HG03064 (cell line): ENCODE measurements around the gene FSTL4.

Source experiments
- ATAC-seq: cut with Tn5 transposase; IDR thresholded peaks from one replicate; pipeline ENCODE4 v1.9.1; 2021; ENCODE audit warnings: low read depth; ENCODE audit not compliant: unreplicated experiment

FSTL4 gene

GRCh38 chr5:133611357-133612248 is 738 bp downstream of the FSTL4 start:
- ATAC-seq = no peak

GRCh38 chr5:133610489-133611356 is 1.6 kb downstream of the FSTL4 start:
- ATAC-seq = no peak

- ATAC-seq = no peak
Observed at GRCh38 chr5:133607451-133607850, 4.9 kb downstream of the FSTL4 start.

GRCh38 chr5:133606835-133607234 is 5.5 kb downstream of the FSTL4 start:
- no peak for ATAC-seq

- no peak for ATAC-seq
Observed at GRCh38 chr5:133605323-133605722, 7.0 kb downstream of the FSTL4 start.

- ATAC-seq = no peak
Observed at GRCh38 chr5:133603711-133604110, 8.6 kb downstream of the FSTL4 start.

GRCh38 chr5:133602835-133603380 is 9.4 kb downstream of the FSTL4 start:
- no peak for ATAC-seq

- no peak for ATAC-seq
Observed at GRCh38 chr5:133599600-133599999, 12.7 kb downstream of the FSTL4 start.

- no peak for ATAC-seq
Observed at GRCh38 chr5:133599044-133599443, 13.3 kb downstream of the FSTL4 start.

GRCh38 chr5:133596049-133596448 is 16.3 kb downstream of the FSTL4 start:
- ATAC-seq = no peak

GRCh38 chr5:133595465-133595864 is 16.9 kb downstream of the FSTL4 start:
- no peak for ATAC-seq

- no peak for ATAC-seq
Observed at GRCh38 chr5:133589286-133589685, 23.1 kb downstream of the FSTL4 start.

- no peak for ATAC-seq
Observed at GRCh38 chr5:133582971-133583370, 29.4 kb downstream of the FSTL4 start.

GRCh38 chr5:133581918-133582317 is 30.4 kb downstream of the FSTL4 start:
- ATAC-seq = no peak

GRCh38 chr5:133581348-133581747 is 31.0 kb downstream of the FSTL4 start:
- no peak for ATAC-seq

- no peak for ATAC-seq
Observed at GRCh38 chr5:133580618-133581017, 31.7 kb downstream of the FSTL4 start.

- ATAC-seq = no peak
Observed at GRCh38 chr5:133579766-133580165, 32.6 kb downstream of the FSTL4 start.

GRCh38 chr5:133569347-133569746 is 43.0 kb downstream of the FSTL4 start:
- no peak for ATAC-seq

GRCh38 chr5:133565993-133566392 is 46.3 kb downstream of the FSTL4 start:
- no peak for ATAC-seq

- ATAC-seq = no peak
Observed at GRCh38 chr5:133564921-133565565, 47.3 kb downstream of the FSTL4 start.

GRCh38 chr5:133562554-133562953 is 49.8 kb downstream of the FSTL4 start:
- no peak for ATAC-seq
